ENCODE data around the gene GLS2.
A peak's percentile ranks its signal among the peaks of the same experiment; 100 is the strongest.

The GLS2 gene

GRCh38 chr12:56488041-56488955 lies at the start of gene GLS2 (continued):
- no peak for TF ChIP-seq ZBTB44 (tag by site-specific recombination; IDR thresholded peaks at IDR 0.05)
- no peak for TF ChIP-seq ZNF518A (tag by site-specific recombination; conservative IDR thresholded peaks at IDR 0.05; ENCODE audit: low read depth)
- 0 out of 2 replicates have a peak, but pooled peaks have one; percentile 83 for TF ChIP-seq ZNF202 (tag by site-specific recombination; IDR thresholded peaks at IDR 0.05; ENCODE audit: borderline replicate concordance)
- no peak for TF ChIP-seq ZSCAN18 (tag by site-specific recombination; IDR thresholded peaks at IDR 0.05)
- no peak for TF ChIP-seq ZNF513 (tag by site-specific recombination; IDR thresholded peaks at IDR 0.05)
- no peak for TF ChIP-seq ZNF621 (tag by site-specific recombination; IDR thresholded peaks at IDR 0.05)
- TF ChIP-seq ZIC2 (tag by site-specific recombination; IDR thresholded peaks at IDR 0.05), result peak; percentile 73
- TF ChIP-seq ZNF561 (tag by site-specific recombination; IDR thresholded peaks at IDR 0.05; ENCODE audit: borderline replicate concordance), result no peak
- no peak for TF ChIP-seq ZNF426 (tag by site-specific recombination; IDR thresholded peaks at IDR 0.05)
- no peak for TF ChIP-seq BCL11B (tag by site-specific recombination; IDR thresholded peaks at IDR 0.05; ENCODE audit: low read depth)
- TF ChIP-seq OVOL3 (tag by site-specific recombination; IDR thresholded peaks at IDR 0.05), result no peak
- TF ChIP-seq ZNF18 (tag by site-specific recombination; IDR thresholded peaks at IDR 0.05), result no peak
- TF ChIP-seq ZBTB21 (tag by site-specific recombination; IDR thresholded peaks at IDR 0.05), result no peak
- no peak for TF ChIP-seq KLF8 (tag by site-specific recombination; IDR thresholded peaks at IDR 0.05)
- no peak for TF ChIP-seq ZNF777 (tag by site-specific recombination; IDR thresholded peaks at IDR 0.05; ENCODE audit: borderline replicate concordance)
- no peak for TF ChIP-seq ZNF629 (tag by site-specific recombination; IDR thresholded peaks at IDR 0.05)
- TF ChIP-seq ZNF704 (tag by site-specific recombination; IDR thresholded peaks at IDR 0.05), result no peak
- no peak for TF ChIP-seq ZNF37A (tag by site-specific recombination; IDR thresholded peaks at IDR 0.05)
- TF ChIP-seq ZNF580 (tag by site-specific recombination; IDR thresholded peaks at IDR 0.05), result no peak
- TF ChIP-seq ZNF132 (tag by site-specific recombination; IDR thresholded peaks at IDR 0.05; ENCODE audit: borderline replicate concordance), result no peak
- no peak for TF ChIP-seq ZNF585B (tag by site-specific recombination; IDR thresholded peaks at IDR 0.05)
- TF ChIP-seq ZNF280D (tag by site-specific recombination; IDR thresholded peaks at IDR 0.05), result no peak
